ENCODE data around the gene ACTR10.

ACTR10 gene

DNA sequence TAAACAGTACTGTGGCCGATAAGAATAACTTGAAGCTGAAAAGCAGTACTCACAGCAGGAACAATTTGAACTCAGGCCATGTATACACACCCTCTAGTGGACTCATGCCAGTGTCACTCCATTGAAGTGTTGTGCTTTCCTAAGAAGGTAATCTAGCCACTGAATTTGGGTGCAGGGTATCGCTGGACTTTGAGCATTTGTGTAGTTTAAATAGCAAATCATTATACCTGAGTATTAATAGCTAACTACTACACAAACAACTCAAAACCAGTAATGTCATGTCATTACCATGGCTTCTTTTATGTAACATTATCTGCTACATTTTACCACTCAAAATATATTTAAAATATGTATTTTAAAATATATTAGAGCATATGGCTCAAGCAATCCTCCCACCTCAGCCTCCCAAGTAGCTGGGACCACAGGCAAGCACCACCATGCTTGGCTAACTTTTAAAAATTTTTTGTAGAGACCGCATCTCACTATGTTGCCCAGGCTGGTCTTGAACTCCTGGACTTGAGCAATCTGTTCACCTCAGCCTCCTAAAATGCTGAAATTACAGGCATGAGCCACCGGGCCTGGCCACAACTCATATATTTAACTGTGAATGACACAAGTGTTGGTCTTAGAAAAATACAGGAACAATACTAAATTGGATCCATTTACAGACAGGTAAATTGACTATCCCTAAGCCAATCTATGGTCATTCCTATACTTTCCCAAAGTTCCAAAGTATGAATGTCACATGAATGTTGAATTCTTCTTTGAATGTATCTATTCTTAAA is 72.8 kb downstream of the ACTR10 start:
- TF ChIP-seq TEAD4 (IDR thresholded peaks at IDR 0.05) (no peak), FOXM1 (IDR thresholded peaks at IDR 0.05; ENCODE audit: borderline replicate concordance, low read depth) (no peak)

DNA sequence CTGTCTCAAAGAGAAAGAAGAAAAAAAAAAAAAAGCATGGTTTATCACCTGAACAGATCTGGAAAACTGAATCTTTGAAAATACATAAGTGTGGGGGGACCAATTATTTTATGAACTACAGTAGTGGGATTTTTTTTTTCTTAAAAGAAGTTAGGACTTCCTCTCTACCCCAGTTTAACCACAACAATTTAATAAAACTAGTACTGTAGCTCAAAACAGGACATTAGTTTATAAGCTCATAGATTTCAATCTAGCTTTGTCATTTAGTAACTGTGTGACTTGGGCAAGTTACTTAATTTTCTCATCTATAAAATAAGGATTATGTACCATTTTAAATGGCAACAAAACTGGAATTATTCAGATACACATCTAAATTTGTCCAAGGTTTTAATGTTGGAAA is 74.9 kb downstream of the ACTR10 start:
- TF ChIP-seq ZBTB7A (IDR thresholded peaks at IDR 0.05; ENCODE audit: low read depth) (no peak), TCF12 (IDR thresholded peaks at IDR 0.05; ENCODE audit: low read depth) (no peak), TAF1 (IDR thresholded peaks at IDR 0.05; ENCODE audit: low read depth) (no peak), CEBPB (IDR thresholded peaks at IDR 0.05) (no peak), RAD21 (IDR thresholded peaks at IDR 0.05; ENCODE audit: low read depth) (no peak), FOXM1 (IDR thresholded peaks at IDR 0.05; ENCODE audit: borderline replicate concordance, low read depth) (no peak), TEAD4 (IDR thresholded peaks at IDR 0.05) (no peak), EGR1 (IDR thresholded peaks at IDR 0.05) (no peak), NFIC (IDR thresholded peaks at IDR 0.05) (no peak), EP300 (IDR thresholded peaks at IDR 0.05; ENCODE audit: borderline replicate concordance) (no peak), CREB1 (IDR thresholded peaks at IDR 0.05; ENCODE audit: low read depth) (no peak), YY1 (IDR thresholded peaks at IDR 0.05; ENCODE audit: low read depth) (no peak)
- TF ChIP-seq, protein P1, sequence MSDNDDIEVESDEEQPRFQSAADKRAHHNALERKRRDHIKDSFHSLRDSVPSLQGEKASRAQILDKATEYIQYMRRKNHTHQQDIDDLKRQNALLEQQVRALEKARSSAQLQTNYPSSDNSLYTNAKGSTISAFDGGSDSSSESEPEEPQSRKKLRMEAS (IDR thresholded peaks at IDR 0.05): no peak
- TF ChIP-seq, protein P2, sequence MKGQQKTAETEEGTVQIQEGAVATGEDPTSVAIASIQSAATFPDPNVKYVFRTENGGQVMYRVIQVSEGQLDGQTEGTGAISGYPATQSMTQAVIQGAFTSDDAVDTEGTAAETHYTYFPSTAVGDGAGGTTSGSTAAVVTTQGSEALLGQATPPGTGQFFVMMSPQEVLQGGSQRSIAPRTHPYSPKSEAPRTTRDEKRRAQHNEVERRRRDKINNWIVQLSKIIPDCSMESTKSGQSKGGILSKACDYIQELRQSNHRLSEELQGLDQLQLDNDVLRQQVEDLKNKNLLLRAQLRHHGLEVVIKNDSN (IDR thresholded peaks at IDR 0.05): no peak
- TF ChIP-seq, protein P3, sequence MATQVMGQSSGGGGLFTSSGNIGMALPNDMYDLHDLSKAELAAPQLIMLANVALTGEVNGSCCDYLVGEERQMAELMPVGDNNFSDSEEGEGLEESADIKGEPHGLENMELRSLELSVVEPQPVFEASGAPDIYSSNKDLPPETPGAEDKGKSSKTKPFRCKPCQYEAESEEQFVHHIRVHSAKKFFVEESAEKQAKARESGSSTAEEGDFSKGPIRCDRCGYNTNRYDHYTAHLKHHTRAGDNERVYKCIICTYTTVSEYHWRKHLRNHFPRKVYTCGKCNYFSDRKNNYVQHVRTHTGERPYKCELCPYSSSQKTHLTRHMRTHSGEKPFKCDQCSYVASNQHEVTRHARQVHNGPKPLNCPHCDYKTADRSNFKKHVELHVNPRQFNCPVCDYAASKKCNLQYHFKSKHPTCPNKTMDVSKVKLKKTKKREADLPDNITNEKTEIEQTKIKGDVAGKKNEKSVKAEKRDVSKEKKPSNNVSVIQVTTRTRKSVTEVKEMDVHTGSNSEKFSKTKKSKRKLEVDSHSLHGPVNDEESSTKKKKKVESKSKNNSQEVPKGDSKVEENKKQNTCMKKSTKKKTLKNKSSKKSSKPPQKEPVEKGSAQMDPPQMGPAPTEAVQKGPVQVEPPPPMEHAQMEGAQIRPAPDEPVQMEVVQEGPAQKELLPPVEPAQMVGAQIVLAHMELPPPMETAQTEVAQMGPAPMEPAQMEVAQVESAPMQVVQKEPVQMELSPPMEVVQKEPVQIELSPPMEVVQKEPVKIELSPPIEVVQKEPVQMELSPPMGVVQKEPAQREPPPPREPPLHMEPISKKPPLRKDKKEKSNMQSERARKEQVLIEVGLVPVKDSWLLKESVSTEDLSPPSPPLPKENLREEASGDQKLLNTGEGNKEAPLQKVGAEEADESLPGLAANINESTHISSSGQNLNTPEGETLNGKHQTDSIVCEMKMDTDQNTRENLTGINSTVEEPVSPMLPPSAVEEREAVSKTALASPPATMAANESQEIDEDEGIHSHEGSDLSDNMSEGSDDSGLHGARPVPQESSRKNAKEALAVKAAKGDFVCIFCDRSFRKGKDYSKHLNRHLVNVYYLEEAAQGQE (IDR thresholded peaks at IDR 0.05; ENCODE audit: low read depth): no peak

DNA sequence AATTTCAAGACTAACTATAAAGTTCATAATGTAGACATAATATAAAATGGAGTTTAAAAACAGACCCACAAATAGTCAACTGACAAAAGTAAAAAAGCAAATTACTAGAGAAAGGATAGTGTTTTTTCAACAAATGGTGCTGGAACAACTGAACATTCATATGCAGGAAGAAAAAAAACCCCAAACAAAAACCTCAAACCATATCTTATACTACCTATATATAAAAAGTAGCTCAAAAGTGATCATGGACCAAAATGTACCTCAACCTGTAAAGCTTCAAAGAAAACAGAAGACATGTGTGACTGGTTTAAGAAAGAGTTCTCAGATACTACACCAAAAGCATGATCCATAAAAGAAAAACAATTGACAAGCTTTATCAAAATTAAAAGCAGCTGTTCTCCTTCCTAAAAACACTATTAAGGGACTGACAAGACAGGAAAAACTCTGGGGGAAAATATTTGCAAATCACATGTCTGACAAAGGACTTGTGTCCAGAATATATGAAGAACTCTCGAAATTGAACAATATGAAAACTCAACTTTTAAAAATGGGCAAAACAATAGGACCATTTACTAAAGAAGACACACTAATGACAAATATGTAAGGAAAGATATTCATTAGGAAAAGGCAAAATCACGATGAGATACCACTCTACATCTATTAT is 75.7 kb downstream of the ACTR10 start:
- TF ChIP-seq YY1 (IDR thresholded peaks at IDR 0.05; ENCODE audit: low read depth): no peak
- TF ChIP-seq NFIC (IDR thresholded peaks at IDR 0.05): no peak
- no peak for TF ChIP-seq TAF1 (IDR thresholded peaks at IDR 0.05; ENCODE audit: low read depth)
- no peak for TF ChIP-seq FOXM1 (IDR thresholded peaks at IDR 0.05; ENCODE audit: borderline replicate concordance, low read depth)
- TF ChIP-seq TEAD4 (IDR thresholded peaks at IDR 0.05): no peak
- TF ChIP-seq, protein P2 (IDR thresholded peaks at IDR 0.05): no peak
- TF ChIP-seq EGR1 (IDR thresholded peaks at IDR 0.05): no peak
- TF ChIP-seq, protein P3 (IDR thresholded peaks at IDR 0.05; ENCODE audit: low read depth): no peak
- TF ChIP-seq RAD21 (IDR thresholded peaks at IDR 0.05; ENCODE audit: low read depth): no peak
- no peak for TF ChIP-seq CREB1 (IDR thresholded peaks at IDR 0.05; ENCODE audit: low read depth)
- no peak for TF ChIP-seq EP300 (IDR thresholded peaks at IDR 0.05; ENCODE audit: borderline replicate concordance)
- no peak for TF ChIP-seq TCF12 (IDR thresholded peaks at IDR 0.05; ENCODE audit: low read depth)
- TF ChIP-seq CEBPB (IDR thresholded peaks at IDR 0.05): no peak
- TF ChIP-seq, protein P1 (IDR thresholded peaks at IDR 0.05): no peak

DNA sequence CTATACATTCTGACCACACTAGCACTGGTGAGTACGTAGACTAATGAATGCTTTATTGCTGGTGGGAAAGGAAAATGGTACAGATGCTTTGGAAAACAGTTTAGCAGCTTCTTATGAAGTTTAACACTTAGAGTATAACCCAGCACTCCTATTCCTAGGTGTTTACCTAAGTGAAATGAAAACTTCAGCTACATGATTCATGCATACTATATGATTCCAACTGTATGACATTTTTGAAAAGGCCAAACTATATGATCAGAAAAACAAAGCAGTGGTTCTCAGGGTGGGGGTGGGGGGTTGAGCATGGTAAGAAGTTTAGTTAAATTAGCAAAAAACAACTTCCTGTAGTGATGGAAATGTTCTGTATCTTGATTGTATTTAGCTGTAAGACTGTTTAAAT is 76.3 kb downstream of the ACTR10 start:
- TF ChIP-seq, protein P3 (IDR thresholded peaks at IDR 0.05; ENCODE audit: low read depth): no peak
- no peak for TF ChIP-seq NFIC (IDR thresholded peaks at IDR 0.05)
- TF ChIP-seq, protein P2 (IDR thresholded peaks at IDR 0.05): no peak
- no peak for TF ChIP-seq YY1 (IDR thresholded peaks at IDR 0.05; ENCODE audit: low read depth)
- no peak for TF ChIP-seq EGR1 (IDR thresholded peaks at IDR 0.05)
- TF ChIP-seq TAF1 (IDR thresholded peaks at IDR 0.05; ENCODE audit: low read depth): no peak
- no peak for TF ChIP-seq TCF12 (IDR thresholded peaks at IDR 0.05; ENCODE audit: low read depth)
- TF ChIP-seq FOXM1 (IDR thresholded peaks at IDR 0.05; ENCODE audit: borderline replicate concordance, low read depth): no peak
- TF ChIP-seq CEBPB (IDR thresholded peaks at IDR 0.05): no peak
- TF ChIP-seq CREB1 (IDR thresholded peaks at IDR 0.05; ENCODE audit: low read depth): no peak
- TF ChIP-seq, protein P1 (IDR thresholded peaks at IDR 0.05): no peak
- no peak for TF ChIP-seq TEAD4 (IDR thresholded peaks at IDR 0.05)
- no peak for TF ChIP-seq RAD21 (IDR thresholded peaks at IDR 0.05; ENCODE audit: low read depth)
- no peak for TF ChIP-seq ZBTB7A (IDR thresholded peaks at IDR 0.05; ENCODE audit: low read depth)
- no peak for TF ChIP-seq EP300 (IDR thresholded peaks at IDR 0.05; ENCODE audit: borderline replicate concordance)

Data from Ishikawa (cell line).